Karpas-422 (cell line): Measurements from ENCODE around the gene CHAC1. TPM values are rescaled to one million over a fixed set of nuclear protein-coding genes. Genes with fewer than 3 reads are reported as not detected.

Experiments
- DNase-seq: peaks from one replicate; pipeline ENCODE4 v3.0.0-alpha.2; 2015
- H2AFZ ChIP-seq: fragments of 200-600 bp; sonication (generic); 2 replicates; pipeline ENCODE4 v1.6.1; 2014; ENCODE audit warnings: antibody characterized with exemption, low read length, mixed read lengths
- H3K27ac ChIP-seq: fragments of 200-600 bp; sonication (generic); 2 replicates; pipeline ENCODE4 v1.5.1; 2014; ENCODE audit warnings: mild to moderate bottlenecking, low read length, moderate library complexity
- H3K27me3 ChIP-seq: fragments of 200-600 bp; sonication (generic); 2 replicates; pipeline ENCODE4 v1.6.1; 2014; ENCODE audit warnings: low read length, mixed read lengths
- H3K36me3 ChIP-seq: fragments of 200-600 bp; sonication (generic); 2 replicates; pipeline ENCODE4 v1.6.1; 2014; ENCODE audit warnings: low read length, mixed read lengths; ENCODE audit not compliant: insufficient read depth
- H3K4me1 ChIP-seq: fragments of 200-600 bp; sonication (generic); 2 replicates; pipeline ENCODE4 v1.6.1; 2014; ENCODE audit warnings: mild to moderate bottlenecking, low read length, mixed read lengths
- H3K4me2 ChIP-seq: fragments of 200-600 bp; sonication (generic); 2 replicates; pipeline ENCODE4 v1.6.1; 2014; ENCODE audit warnings: low read length, low read depth, mild to moderate bottlenecking; ENCODE audit not compliant: poor library complexity, severe bottlenecking
- H3K4me3 ChIP-seq: fragments of 200-600 bp; sonication (generic); 2 replicates; pipeline ENCODE4 v1.5.1; 2014; ENCODE audit warnings: mild to moderate bottlenecking, antibody characterized with exemption, low read length, mixed read lengths
- H3K79me2 ChIP-seq: fragments of 200-600 bp; sonication (generic); 2 replicates; pipeline ENCODE4 v1.6.1; 2014; ENCODE audit warnings: mild to moderate bottlenecking, low read length, mixed read lengths
- H3K9ac ChIP-seq: fragments of 200-600 bp; sonication (generic); 2 replicates; pipeline ENCODE4 v1.6.0; 2014; ENCODE audit warnings: low read length
- H3K9me2 ChIP-seq: fragments of 200-600 bp; sonication (generic), shearing (Covaris generic); replicated peaks from 2 replicates; pipeline ENCODE4 v1.6.0; 2014; ENCODE audit warnings: mild to moderate bottlenecking, low read length, moderate library complexity; ENCODE audit not compliant: insufficient read depth
- H3K9me3 ChIP-seq: fragments of 300-700, 200-600 bp; sonication (generic); 2 replicates; pipeline ENCODE4 v1.6.1; 2014; ENCODE audit warnings: low read length, mixed read lengths
- H4K20me1 ChIP-seq: fragments of 200-600 bp; sonication (generic); 2 replicates; pipeline ENCODE4 v1.6.1; 2014; ENCODE audit warnings: mild to moderate bottlenecking, antibody characterized with exemption, low read length, low read depth; ENCODE audit not compliant: insufficient read depth
- total RNA-seq: library from RNA; depleted of rRNA; stranded (reverse); fragments of >200 nt; shearing (Covaris generic); gene quantifications from 2 replicates; pipeline ENCODE4 v1.2.3, GENCODE V29; 2014; ENCODE audit warnings: low replicate concordance

CHAC1 gene
- total RNA-seq, 1 experiment from 2014 or later, result 45.5 TPM

GRCh38 chr15:40937762-40938535, 15.3 kb upstream of the CHAC1 start:
- Histone ChIP-seq H4K20me1 (no peaks in the 10 kb centered on the region), H2AFZ (peak overlapping the region; percentile 37), H3K36me3 (no peaks in the 10 kb centered on the region), H3K79me2 (no peaks in the 10 kb centered on the region), H3K4me1 (peaks cover 37% of the 10 kb centered on the region), H3K4me3 (peak overlapping the region; percentile 42; the same call in 1 of the 2 replicates), H3K27me3 (no peaks in the 10 kb centered on the region), H3K27ac (no peak overlapping the region), H3K4me2 (peak overlapping the region; percentile 51), H3K9ac (peak overlapping the region; percentile 55), H3K9me3 (no peaks in the 10 kb centered on the region), H3K9me2 (no peaks in the 10 kb centered on the region)
- DNase-seq, result peak; percentile 64

GRCh38 chr15:40938536-40938870, 14.8 kb upstream of the CHAC1 start:
- no peaks in the 10 kb centered on the region for H3K9me2 ChIP-seq
- no peak overlapping the region for H3K27ac ChIP-seq
- no peaks in the 10 kb centered on the region for H3K36me3 ChIP-seq
- no peaks in the 10 kb centered on the region for H3K9me3 ChIP-seq
- DNase-seq, result no peak
- peaks cover 37% of the 10 kb centered on the region for H3K4me1 ChIP-seq
- no peaks in the 10 kb centered on the region for H3K79me2 ChIP-seq
- no peak overlapping the region for H3K9ac ChIP-seq
- H3K4me2 ChIP-seq, result no peak overlapping the region
- no peaks in the 10 kb centered on the region for H4K20me1 ChIP-seq
- H3K4me3 ChIP-seq, result no peak overlapping the region
- no peak overlapping the region for H2AFZ ChIP-seq
- no peaks in the 10 kb centered on the region for H3K27me3 ChIP-seq

- no peak overlapping the region for H3K27ac ChIP-seq
- H3K79me2 ChIP-seq, result no peaks in the 10 kb centered on the region
- H3K4me3 ChIP-seq, result no peak overlapping the region
- H3K27me3 ChIP-seq, result no peaks in the 10 kb centered on the region
- no peak for DNase-seq
- no peaks in the 10 kb centered on the region for H3K9me2 ChIP-seq
- no peaks in the 10 kb centered on the region for H3K36me3 ChIP-seq
- H3K4me1 ChIP-seq, result peaks cover 37% of the 10 kb centered on the region
- no peak overlapping the region for H2AFZ ChIP-seq
- no peak overlapping the region for H3K9ac ChIP-seq
- no peak overlapping the region for H3K4me2 ChIP-seq
- no peaks in the 10 kb centered on the region for H3K9me3 ChIP-seq
- no peaks in the 10 kb centered on the region for H4K20me1 ChIP-seq
Observed at GRCh38 chr15:40940296-40940801, 12.9 kb upstream of the CHAC1 start.

GRCh38 chr15:40941068-40941527, 12.2 kb upstream of the CHAC1 start:
- peak overlapping the region; percentile 76 for H3K9ac ChIP-seq
- peak overlapping the region; percentile 84 for H3K4me2 ChIP-seq
- no peaks in the 10 kb centered on the region for H3K79me2 ChIP-seq
- H3K4me3 ChIP-seq, result peak overlapping the region; percentile 70
- H3K27me3 ChIP-seq, result no peaks in the 10 kb centered on the region
- H3K36me3 ChIP-seq, result no peaks in the 10 kb centered on the region
- DNase-seq, result no peak
- peaks cover 37% of the 10 kb centered on the region for H3K4me1 ChIP-seq
- H4K20me1 ChIP-seq, result no peaks in the 10 kb centered on the region
- peak overlapping the region; percentile 59; the same call in 1 of the 2 replicates for H2AFZ ChIP-seq
- no peaks in the 10 kb centered on the region for H3K9me2 ChIP-seq
- no peak overlapping the region for H3K27ac ChIP-seq
- H3K9me3 ChIP-seq, result no peaks in the 10 kb centered on the region

GRCh38 chr15:40941528-40942336, 11.5 kb upstream of the CHAC1 start:
- peaks cover 34% of the 10 kb centered on the region for H3K4me1 ChIP-seq
- no peaks in the 10 kb centered on the region for H4K20me1 ChIP-seq
- no peaks in the 10 kb centered on the region for H3K9me3 ChIP-seq
- H2AFZ ChIP-seq, result peak overlapping the region; percentile 92
- peak; percentile 89 for DNase-seq
- H3K9ac ChIP-seq, result peak overlapping the region; percentile 76
- H3K4me2 ChIP-seq, result peak overlapping the region; percentile 84
- no peaks in the 10 kb centered on the region for H3K27me3 ChIP-seq
- no peaks in the 10 kb centered on the region for H3K79me2 ChIP-seq
- H3K36me3 ChIP-seq, result no peaks in the 10 kb centered on the region
- no peaks in the 10 kb centered on the region for H3K9me2 ChIP-seq
- peak overlapping the region; percentile 70 for H3K4me3 ChIP-seq
- H3K27ac ChIP-seq, result no peak overlapping the region

GRCh38 chr15:40942337-40942854, 10.9 kb upstream of the CHAC1 start:
- Histone ChIP-seq H4K20me1 (no peaks in the 10 kb centered on the region), H3K79me2 (no peaks in the 10 kb centered on the region), H3K9me3 (no peaks in the 10 kb centered on the region)

GRCh38 chr15:40942878-40943277, 10.4 kb upstream of the CHAC1 start:
- H3K4me3 ChIP-seq, result no peak overlapping the region; the same call in 1 of the 2 replicates
- no peaks in the 10 kb centered on the region for H3K9me2 ChIP-seq
- no peak overlapping the region for H3K4me2 ChIP-seq
- H3K27ac ChIP-seq, result no peak overlapping the region
- no peak overlapping the region; the same call in 1 of the 2 replicates for H3K9ac ChIP-seq
- no peaks in the 10 kb centered on the region for H4K20me1 ChIP-seq
- no peaks in the 10 kb centered on the region for H3K9me3 ChIP-seq
- H3K27me3 ChIP-seq, result no peaks in the 10 kb centered on the region
- H3K79me2 ChIP-seq, result no peaks in the 10 kb centered on the region
- no peak overlapping the region for H2AFZ ChIP-seq
- DNase-seq, result no peak
- no peaks in the 10 kb centered on the region for H3K36me3 ChIP-seq
- H3K4me1 ChIP-seq, result peaks cover 22% of the 10 kb centered on the region

More at GRCh38 chr15:40942337-40942854, 10.9 kb upstream of the CHAC1 start:
- no peaks in the 10 kb centered on the region for H3K9me2 ChIP-seq
- H3K27ac ChIP-seq, result no peak overlapping the region
- peak overlapping the region; percentile 70 for H3K4me3 ChIP-seq
- H3K27me3 ChIP-seq, result no peaks in the 10 kb centered on the region
- H2AFZ ChIP-seq, result peak overlapping the region; percentile 92
- DNase-seq, result no peak
- H3K9ac ChIP-seq, result peak overlapping the region; percentile 76
- peaks cover 27% of the 10 kb centered on the region for H3K4me1 ChIP-seq
- H3K36me3 ChIP-seq, result no peaks in the 10 kb centered on the region
- peak overlapping the region; percentile 84 for H3K4me2 ChIP-seq
